ENCODE measurements around the gene URI1.

URI1 gene

DNA sequence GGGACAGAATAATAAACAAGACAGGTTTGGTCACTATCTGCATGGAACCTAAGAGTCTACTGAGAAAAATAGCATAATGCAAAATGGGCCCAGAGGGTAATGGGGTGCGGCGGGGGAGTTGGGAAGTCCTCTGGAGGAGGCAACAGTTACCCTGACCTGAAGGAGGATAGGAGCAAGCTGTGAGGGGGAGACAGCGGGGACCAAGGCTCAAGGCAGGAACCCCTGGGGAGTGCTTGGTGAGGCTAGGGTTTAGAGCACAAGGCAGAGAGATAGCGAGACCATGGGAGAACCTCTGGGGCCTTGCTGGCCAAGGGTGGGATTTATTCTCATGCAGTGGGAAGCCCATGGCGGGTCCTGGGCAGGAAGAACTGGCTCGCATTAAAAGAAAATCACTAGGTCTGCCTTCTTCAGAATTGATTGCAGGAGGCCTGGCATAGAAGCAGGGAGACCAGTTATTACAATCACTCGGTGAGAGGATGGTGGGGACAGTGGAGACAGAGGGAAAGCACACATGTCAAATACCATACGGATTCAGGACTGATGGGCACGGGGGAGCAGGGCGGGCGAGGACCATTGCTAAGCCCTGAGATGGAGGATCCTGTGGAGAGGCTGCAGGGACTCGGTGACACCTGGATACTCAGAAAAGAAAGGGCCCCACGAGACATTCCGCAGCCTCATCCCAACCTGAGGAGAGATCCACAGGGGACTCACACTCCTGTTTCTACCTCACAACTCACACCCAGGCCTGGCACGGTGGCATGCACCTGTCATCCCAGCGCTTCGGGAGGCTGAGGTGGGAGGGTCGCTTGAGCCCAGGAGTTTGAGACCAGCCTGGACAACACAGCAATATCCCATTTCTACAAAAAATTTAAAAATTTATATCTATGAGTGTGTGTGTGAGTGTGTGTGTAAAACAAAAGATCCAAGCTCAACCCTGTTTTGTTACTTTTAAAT lies 110.4 kb downstream of the URI1 start:
- Histone ChIP-seq H3K27me3 (ENCODE audit: insufficient read depth, poor library complexity, severe bottlenecking) (no peaks in the 10 kb centered on the region), H3K4me3 (ENCODE audit: severe bottlenecking) (no peak overlapping the region), H3K36me3 (ENCODE audit: low read depth) (no peaks in the 10 kb centered on the region), H3K27ac (ENCODE audit: poor library complexity, severe bottlenecking) (no peak overlapping the region), H3K9me3 (ENCODE audit: severe bottlenecking) (no peaks in the 10 kb centered on the region), H3K4me1 (ENCODE audit: insufficient read depth, poor library complexity, severe bottlenecking) (no peaks in the 10 kb centered on the region)
- ATAC-seq (ENCODE audit: low read depth) (0 out of 3 replicates have a peak, but pooled peaks have one; percentile 22), DNase-seq (ENCODE audit: low spot score) (no peak)
- TF ChIP-seq, protein P1, sequence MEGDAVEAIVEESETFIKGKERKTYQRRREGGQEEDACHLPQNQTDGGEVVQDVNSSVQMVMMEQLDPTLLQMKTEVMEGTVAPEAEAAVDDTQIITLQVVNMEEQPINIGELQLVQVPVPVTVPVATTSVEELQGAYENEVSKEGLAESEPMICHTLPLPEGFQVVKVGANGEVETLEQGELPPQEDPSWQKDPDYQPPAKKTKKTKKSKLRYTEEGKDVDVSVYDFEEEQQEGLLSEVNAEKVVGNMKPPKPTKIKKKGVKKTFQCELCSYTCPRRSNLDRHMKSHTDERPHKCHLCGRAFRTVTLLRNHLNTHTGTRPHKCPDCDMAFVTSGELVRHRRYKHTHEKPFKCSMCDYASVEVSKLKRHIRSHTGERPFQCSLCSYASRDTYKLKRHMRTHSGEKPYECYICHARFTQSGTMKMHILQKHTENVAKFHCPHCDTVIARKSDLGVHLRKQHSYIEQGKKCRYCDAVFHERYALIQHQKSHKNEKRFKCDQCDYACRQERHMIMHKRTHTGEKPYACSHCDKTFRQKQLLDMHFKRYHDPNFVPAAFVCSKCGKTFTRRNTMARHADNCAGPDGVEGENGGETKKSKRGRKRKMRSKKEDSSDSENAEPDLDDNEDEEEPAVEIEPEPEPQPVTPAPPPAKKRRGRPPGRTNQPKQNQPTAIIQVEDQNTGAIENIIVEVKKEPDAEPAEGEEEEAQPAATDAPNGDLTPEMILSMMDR (IDR thresholded peaks at IDR 0.05; ENCODE audit: poor library complexity, severe bottlenecking): no peak

DNA sequence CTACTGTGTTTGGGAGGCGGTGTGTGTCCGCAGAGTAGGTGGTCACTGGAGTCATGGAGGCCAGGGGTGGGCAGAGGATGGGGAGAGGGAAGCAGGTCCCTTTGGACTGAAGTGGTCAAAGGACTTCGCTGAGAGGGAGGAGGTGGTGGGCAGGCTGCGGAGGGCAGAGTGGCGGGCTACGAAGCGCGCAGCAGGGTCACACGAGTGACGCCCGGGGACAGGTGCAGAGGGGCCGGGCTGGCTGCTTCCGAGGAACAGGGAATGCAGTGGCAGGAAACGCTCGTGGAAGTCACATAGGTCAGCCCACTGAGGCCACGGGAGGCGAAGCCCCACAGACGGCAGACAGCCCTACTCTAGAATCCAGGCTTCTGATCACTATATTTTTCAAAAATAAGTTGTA lies 111.5 kb downstream of the URI1 start:
- DNase-seq (ENCODE audit: low spot score): no peak
- no peaks in the 10 kb centered on the region for H3K27me3 ChIP-seq (ENCODE audit: insufficient read depth, poor library complexity, severe bottlenecking)
- H3K36me3 ChIP-seq (ENCODE audit: low read depth): no peaks in the 10 kb centered on the region
- no peak overlapping the region for H3K27ac ChIP-seq (ENCODE audit: poor library complexity, severe bottlenecking)
- no peak for ATAC-seq (ENCODE audit: low read depth)
- H3K4me3 ChIP-seq (ENCODE audit: severe bottlenecking): no peak overlapping the region
- H3K9me3 ChIP-seq (ENCODE audit: severe bottlenecking): no peaks in the 10 kb centered on the region
- TF ChIP-seq, protein P1 (IDR thresholded peaks at IDR 0.05; ENCODE audit: poor library complexity, severe bottlenecking): no peak
- no peaks in the 10 kb centered on the region for H3K4me1 ChIP-seq (ENCODE audit: insufficient read depth, poor library complexity, severe bottlenecking)

DNA sequence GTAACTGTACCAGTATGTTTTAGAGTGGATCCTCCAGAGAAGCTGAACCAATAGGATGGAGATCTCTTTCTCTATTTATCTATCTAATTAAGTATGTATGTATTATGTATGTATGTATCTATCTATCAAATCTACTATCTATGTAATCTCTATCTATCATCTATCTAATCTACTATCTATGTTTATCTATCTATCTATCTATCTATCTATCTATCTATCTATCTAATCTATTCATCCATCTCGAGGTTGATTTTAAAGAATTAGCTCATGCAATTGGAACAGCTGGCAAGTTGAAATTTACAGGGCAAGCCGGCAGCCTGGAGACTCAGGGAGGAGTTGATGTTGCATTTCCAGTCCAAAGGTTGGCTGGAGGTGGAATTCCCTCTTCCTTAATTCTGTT lies 112.2 kb downstream of the URI1 start:
- DNase-seq (ENCODE audit: low spot score): no peak
- no peak for ATAC-seq (ENCODE audit: low read depth)
- Histone ChIP-seq H3K27me3 (ENCODE audit: insufficient read depth, poor library complexity, severe bottlenecking) (no peaks in the 10 kb centered on the region), H3K9me3 (ENCODE audit: severe bottlenecking) (no peaks in the 10 kb centered on the region), H3K4me1 (ENCODE audit: insufficient read depth, poor library complexity, severe bottlenecking) (no peaks in the 10 kb centered on the region), H3K4me3 (ENCODE audit: severe bottlenecking) (no peak overlapping the region), H3K36me3 (ENCODE audit: low read depth) (no peaks in the 10 kb centered on the region), H3K27ac (ENCODE audit: poor library complexity, severe bottlenecking) (no peak overlapping the region)
- TF ChIP-seq, protein P1 (IDR thresholded peaks at IDR 0.05; ENCODE audit: poor library complexity, severe bottlenecking): no peak

DNA sequence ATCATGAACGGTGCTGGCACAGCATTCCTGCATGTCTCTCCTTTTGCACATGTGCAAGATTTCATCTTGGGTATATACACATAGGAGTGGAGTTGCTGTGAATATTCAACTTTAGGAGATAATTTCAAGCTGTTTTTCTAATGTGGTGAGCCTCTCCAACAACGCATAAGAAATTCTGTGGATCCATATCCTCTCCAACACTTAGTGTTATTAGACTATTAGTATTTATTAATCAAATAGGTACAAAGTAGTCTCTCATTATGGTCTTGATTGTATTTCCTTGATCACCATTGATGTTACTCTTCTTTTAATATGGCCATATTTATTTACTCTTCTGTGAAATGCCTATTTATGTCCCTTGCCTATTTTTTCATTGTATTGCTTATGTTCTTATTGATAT lies 114.5 kb downstream of the URI1 start:
- H3K27ac ChIP-seq (ENCODE audit: poor library complexity, severe bottlenecking): no peak overlapping the region
- no peaks in the 10 kb centered on the region for H3K36me3 ChIP-seq (ENCODE audit: low read depth)
- no peaks in the 10 kb centered on the region for H3K4me1 ChIP-seq (ENCODE audit: insufficient read depth, poor library complexity, severe bottlenecking)
- H3K9me3 ChIP-seq (ENCODE audit: severe bottlenecking): no peaks in the 10 kb centered on the region
- DNase-seq (ENCODE audit: low spot score) (no peak), ATAC-seq (ENCODE audit: low read depth) (no peak)
- no peak overlapping the region for H3K4me3 ChIP-seq (ENCODE audit: severe bottlenecking)
- TF ChIP-seq, protein P1 (IDR thresholded peaks at IDR 0.05; ENCODE audit: poor library complexity, severe bottlenecking): no peak
- H3K27me3 ChIP-seq (ENCODE audit: insufficient read depth, poor library complexity, severe bottlenecking): peaks cover 4% of the 10 kb centered on the region
